Measurements from ENCODE around the gene SUPT4H1. TPM values are rescaled to one million over a fixed set of nuclear protein-coding genes. Genes with fewer than 3 reads are reported as not detected.

The SUPT4H1 gene
- polyA plus RNA-seq, 1 donor: 94.6 TPM

DNA sequence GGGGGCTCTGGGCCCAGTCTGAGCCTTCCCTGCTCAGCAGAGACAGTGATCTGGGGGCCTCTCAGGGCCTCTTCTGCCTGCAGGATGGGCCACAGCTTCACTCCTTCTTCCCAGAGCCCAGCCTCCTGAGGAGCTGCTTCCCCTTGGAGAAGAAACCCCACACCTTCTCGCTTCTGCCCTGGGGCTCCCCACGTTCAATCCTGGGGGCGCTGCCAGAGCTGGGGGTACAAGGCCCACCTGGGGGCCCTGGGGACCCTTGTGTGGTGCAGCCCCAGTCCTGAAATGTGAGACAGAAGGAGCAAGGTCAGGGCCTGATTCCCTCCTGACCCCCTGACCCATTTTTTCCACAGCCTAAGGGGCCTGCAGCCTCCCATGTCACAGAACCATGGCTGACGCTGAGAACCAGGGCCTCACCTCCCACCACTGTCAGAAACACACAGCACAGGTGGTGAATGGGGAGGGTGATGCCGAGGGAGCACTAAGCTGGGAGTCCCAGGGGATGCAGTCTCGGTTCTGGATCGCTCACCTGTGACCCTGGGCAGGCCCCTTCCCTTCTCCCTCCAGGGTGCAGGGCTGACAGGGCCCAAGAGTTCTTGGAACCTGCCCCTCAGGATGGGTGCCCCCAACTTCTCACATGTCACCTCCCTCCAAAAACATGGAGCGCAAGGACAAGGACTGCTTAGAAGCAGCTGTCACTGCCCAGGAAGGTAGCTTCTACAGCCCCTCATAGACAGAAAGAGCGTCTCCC is 49.7 kb downstream of the SUPT4H1 start:
- Histone ChIP-seq H3K27ac (ENCODE audit: low read length) (no peak overlapping the region), H3K36me3 (ENCODE audit: control insufficient read depth, insufficient read depth, low read length) (no peaks in the 10 kb centered on the region), H3K27me3 (ENCODE audit: control insufficient read depth, insufficient read depth, low read length) (no peaks in the 10 kb centered on the region), H3K4me1 (ENCODE audit: control insufficient read depth, insufficient read depth, low read length) (no peaks in the 10 kb centered on the region), H3K9me3 (ENCODE audit: control insufficient read depth, low read depth, low read length) (no peaks in the 10 kb centered on the region), H3K4me3 (ENCODE audit: low read length) (no peak overlapping the region)
- no CpG with 5 or more reads among the region's 9 CpGs for WGBS (ENCODE audit: insufficient coverage, low lambda C conversion rate)
- no peak for DNase-seq

DNA sequence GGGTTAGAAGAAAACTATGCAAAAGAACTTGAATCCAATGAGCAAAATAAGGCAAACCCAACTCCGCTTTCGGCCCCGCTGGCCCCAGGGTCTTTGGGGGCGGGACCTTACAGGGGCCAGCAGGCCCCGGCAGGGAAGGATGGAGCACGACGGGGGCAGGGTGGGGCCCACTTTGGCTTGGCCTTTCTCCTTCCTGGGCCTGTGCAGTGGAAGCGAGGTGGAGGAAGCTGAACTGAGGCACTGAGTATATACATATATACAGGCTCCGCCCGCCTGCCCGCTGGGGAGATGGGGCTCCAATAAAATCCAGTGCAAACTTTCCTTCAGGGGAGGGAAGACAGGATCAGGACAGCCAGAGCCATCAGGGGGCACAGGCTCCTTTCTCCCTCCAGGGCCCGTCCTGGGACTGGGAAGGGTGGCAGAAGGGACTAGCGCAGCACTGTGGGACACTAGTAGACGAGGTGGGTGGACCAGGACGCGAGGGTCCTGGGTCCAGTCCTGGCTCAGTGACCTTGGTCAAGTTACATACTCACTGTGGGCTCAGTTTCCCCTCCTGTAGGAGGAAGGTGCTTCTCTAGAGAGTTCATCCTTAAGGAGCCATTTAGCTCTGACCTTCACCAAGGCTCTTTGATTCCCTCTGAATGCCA is 50.4 kb downstream of the SUPT4H1 start:
- Histone ChIP-seq H3K4me3 (ENCODE audit: low read length) (no peak overlapping the region), H3K4me1 (ENCODE audit: control insufficient read depth, insufficient read depth, low read length) (no peaks in the 10 kb centered on the region), H3K27me3 (ENCODE audit: control insufficient read depth, insufficient read depth, low read length) (no peaks in the 10 kb centered on the region), H3K36me3 (ENCODE audit: control insufficient read depth, insufficient read depth, low read length) (no peaks in the 10 kb centered on the region), H3K9me3 (ENCODE audit: control insufficient read depth, low read depth, low read length) (no peaks in the 10 kb centered on the region), H3K27ac (ENCODE audit: low read length) (no peak overlapping the region)
- WGBS (ENCODE audit: insufficient coverage, low lambda C conversion rate): no CpG with 5 or more reads among the region's 16 CpGs
- DNase-seq: no peak

DNA sequence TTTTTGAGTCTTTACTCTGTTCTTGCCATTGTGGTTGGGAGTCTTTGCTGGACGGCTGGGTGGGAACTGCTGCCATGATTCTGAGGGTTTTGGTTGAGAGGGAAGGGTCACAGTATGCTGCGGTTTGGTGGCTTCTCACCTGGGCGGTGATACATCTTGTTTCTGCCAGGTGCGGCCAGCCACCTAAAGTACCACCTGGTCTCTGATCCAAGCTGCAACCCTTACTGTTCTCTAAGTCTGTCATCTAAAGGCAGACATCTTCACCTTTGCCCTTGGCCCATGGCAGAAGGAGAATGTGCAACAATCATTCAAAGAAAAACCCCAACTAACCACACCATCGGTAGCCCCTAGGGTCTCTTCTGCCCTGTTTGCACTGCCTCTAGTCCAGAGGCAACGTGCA is 51.7 kb downstream of the SUPT4H1 start:
- WGBS (ENCODE audit: insufficient coverage, low lambda C conversion rate): no CpG with 5 or more reads among the region's 6 CpGs
- no peaks in the 10 kb centered on the region for H3K4me1 ChIP-seq (ENCODE audit: control insufficient read depth, insufficient read depth, low read length)
- H3K4me3 ChIP-seq (ENCODE audit: low read length): no peak overlapping the region
- no peak for DNase-seq
- H3K36me3 ChIP-seq (ENCODE audit: control insufficient read depth, insufficient read depth, low read length): no peaks in the 10 kb centered on the region
- H3K9me3 ChIP-seq (ENCODE audit: control insufficient read depth, low read depth, low read length): no peaks in the 10 kb centered on the region
- H3K27ac ChIP-seq (ENCODE audit: low read length): no peak overlapping the region
- no peaks in the 10 kb centered on the region for H3K27me3 ChIP-seq (ENCODE audit: control insufficient read depth, insufficient read depth, low read length)

Other genes starting within 250 kb of the SUPT4H1 start
- gene OR4D1, start 203.8 kb downstream of the SUPT4H1 start, polyA plus RNA-seq: 0.01 TPM
- gene OR4D2, start 185.2 kb downstream of the SUPT4H1 start, polyA plus RNA-seq: not detected
- 0.24 TPM for gene EPX, start 159.5 kb downstream of the SUPT4H1 start, polyA plus RNA-seq
- 27.1 TPM for gene MKS1, start 132.9 kb downstream of the SUPT4H1 start, polyA plus RNA-seq
- gene LPO, start 113.6 kb downstream of the SUPT4H1 start, polyA plus RNA-seq: 0.37 TPM
- gene MPO, start 71.3 kb downstream of the SUPT4H1 start, polyA plus RNA-seq: 0.79 TPM
- gene TSPOAP1, start 23.4 kb downstream of the SUPT4H1 start, polyA plus RNA-seq: 17.2 TPM
- 29.9 TPM for gene RNF43, start 65.3 kb upstream of the SUPT4H1 start, polyA plus RNA-seq
- gene HSF5, start 136.2 kb upstream of the SUPT4H1 start, polyA plus RNA-seq: 0.07 TPM
- 70.3 TPM for gene MTMR4, start 162.4 kb upstream of the SUPT4H1 start, polyA plus RNA-seq

All from large intestine (tissue), 3 donors.